ENCODE data around the gene CLPTM1.

- TF ChIP-seq POLR2A (IDR thresholded peaks at IDR 0.05; ENCODE audit: low read depth, low read length) (no peak), POLR2AphosphoS5 (IDR thresholded peaks at IDR 0.05; ENCODE audit: insufficient read depth, low read depth, low read length) (no peak)
- TF ChIP-seq, protein P1, sequence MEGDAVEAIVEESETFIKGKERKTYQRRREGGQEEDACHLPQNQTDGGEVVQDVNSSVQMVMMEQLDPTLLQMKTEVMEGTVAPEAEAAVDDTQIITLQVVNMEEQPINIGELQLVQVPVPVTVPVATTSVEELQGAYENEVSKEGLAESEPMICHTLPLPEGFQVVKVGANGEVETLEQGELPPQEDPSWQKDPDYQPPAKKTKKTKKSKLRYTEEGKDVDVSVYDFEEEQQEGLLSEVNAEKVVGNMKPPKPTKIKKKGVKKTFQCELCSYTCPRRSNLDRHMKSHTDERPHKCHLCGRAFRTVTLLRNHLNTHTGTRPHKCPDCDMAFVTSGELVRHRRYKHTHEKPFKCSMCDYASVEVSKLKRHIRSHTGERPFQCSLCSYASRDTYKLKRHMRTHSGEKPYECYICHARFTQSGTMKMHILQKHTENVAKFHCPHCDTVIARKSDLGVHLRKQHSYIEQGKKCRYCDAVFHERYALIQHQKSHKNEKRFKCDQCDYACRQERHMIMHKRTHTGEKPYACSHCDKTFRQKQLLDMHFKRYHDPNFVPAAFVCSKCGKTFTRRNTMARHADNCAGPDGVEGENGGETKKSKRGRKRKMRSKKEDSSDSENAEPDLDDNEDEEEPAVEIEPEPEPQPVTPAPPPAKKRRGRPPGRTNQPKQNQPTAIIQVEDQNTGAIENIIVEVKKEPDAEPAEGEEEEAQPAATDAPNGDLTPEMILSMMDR (IDR thresholded peaks at IDR 0.05; ENCODE audit: extremely low read depth in 1 of 2, insufficient read depth in 1 of 2, low read depth in 1 of 2, low read length in 2 of 2), result no peak
Observed at GRCh38 chr19:44925114-44925891, 29.9 kb upstream of the CLPTM1 start.

Data from endothelial cell of umbilical vein (primary cell).